Hepatocyte (in vitro differentiated cells): ENCODE measurements around the gene PARP8.

ENCODE experiments used
- EZH2 ChIP-seq: fragments of 200-600 bp; sonication (generic); IDR thresholded peaks from 2 replicates; pipeline ENCODE4 v1.6.1; 2016; ENCODE audit warnings: antibody characterized with exemption, mild to moderate bottlenecking, borderline replicate concordance
- EZH2phosphoT487 ChIP-seq: fragments of 200-600 bp; sonication (generic); IDR thresholded peaks from one replicate; pipeline ENCODE4 v1.6.1; 2018; ENCODE audit warnings: antibody characterized with exemption, mild to moderate bottlenecking, low read depth, moderate library complexity; ENCODE audit not compliant: unreplicated experiment, severe bottlenecking
- TF ChIP-seq, protein P1 (sequence below): fragments of 200-600 bp; sonication (generic); IDR thresholded peaks from 2 replicates; pipeline ENCODE4 v1.5.1; 2016; ENCODE audit warnings: antibody characterized with exemption, mild to moderate bottlenecking; ENCODE audit not compliant: poor library complexity

DNA sequence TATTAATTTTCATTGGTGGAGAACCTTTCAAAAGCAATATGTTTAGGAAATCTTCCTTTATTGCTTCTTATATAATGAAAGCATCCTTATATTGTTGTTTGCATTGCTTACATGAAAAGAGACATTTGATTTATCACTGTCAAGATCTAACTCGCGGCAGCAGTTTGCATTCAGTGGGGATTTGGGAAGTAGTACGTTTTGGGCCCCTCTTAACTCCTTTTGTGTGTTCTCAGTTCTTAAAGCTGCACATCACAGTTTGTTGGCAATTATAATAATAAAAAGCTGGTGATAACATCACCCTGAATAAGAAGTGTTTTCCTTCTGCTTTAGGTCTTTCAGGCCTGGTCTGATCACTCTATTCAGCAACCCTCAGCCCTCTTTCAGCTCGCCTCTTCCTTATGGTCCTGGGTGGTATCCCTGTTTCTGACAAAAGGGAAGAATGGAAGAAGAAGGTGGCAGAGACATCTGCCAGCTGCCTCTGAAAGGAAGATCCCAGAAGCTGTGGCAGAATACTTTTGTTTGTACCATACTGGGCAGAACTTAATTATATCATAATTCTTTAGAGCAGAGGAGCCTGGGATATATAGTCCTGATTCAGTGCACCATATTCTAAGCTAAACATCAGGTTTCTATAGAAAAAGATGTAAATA, 53.7 kb downstream of the PARP8 start:
- TF ChIP-seq, protein P1, sequence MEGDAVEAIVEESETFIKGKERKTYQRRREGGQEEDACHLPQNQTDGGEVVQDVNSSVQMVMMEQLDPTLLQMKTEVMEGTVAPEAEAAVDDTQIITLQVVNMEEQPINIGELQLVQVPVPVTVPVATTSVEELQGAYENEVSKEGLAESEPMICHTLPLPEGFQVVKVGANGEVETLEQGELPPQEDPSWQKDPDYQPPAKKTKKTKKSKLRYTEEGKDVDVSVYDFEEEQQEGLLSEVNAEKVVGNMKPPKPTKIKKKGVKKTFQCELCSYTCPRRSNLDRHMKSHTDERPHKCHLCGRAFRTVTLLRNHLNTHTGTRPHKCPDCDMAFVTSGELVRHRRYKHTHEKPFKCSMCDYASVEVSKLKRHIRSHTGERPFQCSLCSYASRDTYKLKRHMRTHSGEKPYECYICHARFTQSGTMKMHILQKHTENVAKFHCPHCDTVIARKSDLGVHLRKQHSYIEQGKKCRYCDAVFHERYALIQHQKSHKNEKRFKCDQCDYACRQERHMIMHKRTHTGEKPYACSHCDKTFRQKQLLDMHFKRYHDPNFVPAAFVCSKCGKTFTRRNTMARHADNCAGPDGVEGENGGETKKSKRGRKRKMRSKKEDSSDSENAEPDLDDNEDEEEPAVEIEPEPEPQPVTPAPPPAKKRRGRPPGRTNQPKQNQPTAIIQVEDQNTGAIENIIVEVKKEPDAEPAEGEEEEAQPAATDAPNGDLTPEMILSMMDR = no peak
- TF ChIP-seq EZH2 (no peak), EZH2phosphoT487 (no peak)
